Erythroblast (primary cell): Measurements from ENCODE around the gene ITGA2B.
"Not testable (repeated sequence)": the region's sequence is repeated elsewhere in the genome, so short reads cannot be mapped to it uniquely, and the experiment has no call there.

Experiments
- DNase-seq, 2 experiments: peaks; one replicate each; lab custom pipeline; 2025; lab: John Stamatoyannopoulos, UW
- GATA1 ChIP-seq: IDR thresholded peaks from 2 replicates; pipeline ENCODE4 v1.6.1; 2011; ENCODE audit warnings: low read depth, mild to moderate bottlenecking, control low read depth, low read length, moderate library complexity
- POLR2A ChIP-seq: IDR thresholded peaks from 2 replicates; pipeline ENCODE4 v1.6.1; 2011; ENCODE audit warnings: mild to moderate bottlenecking, low read length

The ITGA2B gene

GRCh38 chr17:44384281-44384822 lies 5.1 kb downstream of the ITGA2B start:
- TF ChIP-seq GATA1 = no peak
- TF ChIP-seq POLR2A = no peak
- DNase-seq = no peak

- no peak for TF ChIP-seq GATA1
- no peak for TF ChIP-seq POLR2A
- DNase-seq = no peak
Measured at GRCh38 chr17:44383861-44384260, 5.6 kb downstream of the ITGA2B start.

- no peak for DNase-seq
- TF ChIP-seq GATA1 (no peak), POLR2A (no peak)
Measured at GRCh38 chr17:44383363-44383762, 6.1 kb downstream of the ITGA2B start.

DNA sequence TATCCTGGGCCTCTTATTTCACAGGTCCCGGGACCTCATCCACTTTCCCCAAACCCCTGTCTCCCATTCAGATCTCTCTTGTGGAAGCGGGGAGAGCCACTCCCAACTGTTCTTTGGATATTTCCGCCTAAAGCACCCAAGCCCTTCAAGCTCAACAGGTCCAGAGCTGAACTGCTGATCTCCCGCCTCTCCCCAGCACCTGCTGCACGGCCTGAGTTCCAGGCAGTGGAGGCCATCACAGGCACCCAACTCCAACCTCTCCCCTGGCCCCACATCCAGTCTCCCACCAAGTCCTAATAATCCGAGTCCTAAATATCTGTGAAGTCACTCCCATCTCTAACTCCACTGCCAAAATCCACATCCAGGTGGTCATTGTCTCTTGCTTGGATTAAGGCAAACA lies 6.5 kb downstream of the ITGA2B start:
- TF ChIP-seq POLR2A (no peak), GATA1 (no peak)
- no peak for DNase-seq

DNA sequence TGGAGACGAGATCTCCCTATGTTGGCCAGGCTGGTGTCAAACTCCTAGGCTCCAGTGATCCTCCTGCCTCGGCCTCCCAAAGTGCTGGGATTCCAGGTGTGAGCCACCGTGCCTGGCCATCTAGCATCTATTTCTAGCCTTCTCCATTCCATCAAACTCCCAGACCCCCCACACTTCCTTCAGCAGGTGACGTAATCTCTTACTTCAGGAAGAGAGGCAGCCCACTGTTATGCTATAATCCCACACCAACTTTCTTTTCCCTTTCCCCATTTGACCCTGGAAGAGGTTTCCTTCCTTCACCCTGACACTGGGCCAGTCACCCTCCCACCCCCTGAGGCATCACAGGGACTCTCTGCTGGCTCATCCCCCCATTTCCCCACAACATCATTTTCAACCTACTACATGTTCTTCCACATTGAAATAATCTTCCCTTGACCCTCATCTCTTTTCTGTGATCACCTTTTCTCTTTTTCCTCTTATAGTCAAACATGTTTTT lies 7.6 kb downstream of the ITGA2B start:
- no peak for DNase-seq
- TF ChIP-seq POLR2A = no peak
- TF ChIP-seq GATA1 = no peak

DNA sequence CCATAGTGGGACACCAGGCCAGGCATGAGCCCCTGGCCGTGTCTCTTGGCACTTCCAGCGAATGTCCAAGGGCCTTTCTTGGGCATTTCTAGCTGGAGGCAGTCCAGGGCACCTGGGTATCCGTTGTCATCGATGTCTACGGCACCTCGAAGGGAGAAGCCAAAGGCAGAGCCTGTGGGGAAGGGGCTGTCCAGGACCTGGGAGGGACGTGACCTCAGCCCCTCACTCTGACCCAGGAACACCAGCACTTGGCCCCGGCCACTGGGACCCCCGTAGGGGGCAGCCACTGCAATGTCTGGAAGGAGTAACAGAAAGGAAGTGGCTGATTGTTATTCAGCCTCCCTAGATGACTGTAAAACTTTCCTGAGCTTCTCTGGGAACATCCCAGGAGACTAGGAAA lies 8.7 kb downstream of the ITGA2B start:
- TF ChIP-seq GATA1 = no peak
- DNase-seq = no peak

DNA sequence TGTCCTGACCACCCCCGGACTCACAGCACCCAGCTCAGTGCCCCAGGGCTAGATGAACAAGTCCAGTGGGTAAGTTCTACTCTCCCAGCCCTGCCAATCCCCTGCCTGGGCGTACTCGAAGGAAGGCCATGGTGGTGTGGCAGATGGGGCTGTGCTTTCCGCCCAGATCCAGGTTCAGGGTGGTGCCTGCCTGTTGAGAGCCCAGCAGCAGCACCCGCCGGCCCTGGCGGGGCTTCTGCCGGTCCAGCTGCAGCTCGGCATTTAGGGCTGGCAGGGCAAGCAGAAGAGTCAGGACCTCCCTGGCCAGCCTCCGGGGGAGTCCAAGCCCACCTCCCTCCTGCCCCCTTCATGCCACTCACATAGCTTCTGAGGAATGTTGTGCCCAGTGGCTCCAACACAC lies 9.6 kb downstream of the ITGA2B start:
- DNase-seq = no peak
- TF ChIP-seq POLR2A (no peak), GATA1 (no peak)

DNA sequence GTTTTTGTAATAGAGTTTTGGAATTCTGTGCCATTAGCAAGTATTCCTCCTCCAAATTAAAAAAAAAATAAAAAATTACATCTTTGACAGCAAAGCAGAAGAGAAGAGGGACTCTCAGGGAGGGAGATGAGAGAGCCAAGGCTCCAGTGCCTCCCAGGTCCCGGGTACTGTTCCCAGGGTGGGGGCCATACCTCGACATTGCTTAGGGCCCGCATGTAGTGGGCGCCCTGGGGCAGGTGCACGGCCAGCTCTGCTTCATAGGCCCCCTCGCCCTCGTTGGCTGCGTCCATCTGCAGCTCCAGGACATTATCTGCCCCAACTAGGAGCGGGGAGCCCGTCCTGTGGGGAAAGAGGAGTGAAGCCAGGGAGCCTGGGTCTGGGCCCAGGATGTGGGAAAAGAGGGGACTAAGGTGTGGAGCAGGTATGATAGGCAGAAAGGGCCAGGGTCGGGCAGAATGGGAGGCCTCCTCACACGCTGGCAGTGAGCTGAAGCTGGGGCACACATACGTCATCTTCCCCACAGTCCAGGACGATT lies 11.2 kb downstream of the ITGA2B start:
- TF ChIP-seq GATA1 (no peak), POLR2A (no peak)

DNA sequence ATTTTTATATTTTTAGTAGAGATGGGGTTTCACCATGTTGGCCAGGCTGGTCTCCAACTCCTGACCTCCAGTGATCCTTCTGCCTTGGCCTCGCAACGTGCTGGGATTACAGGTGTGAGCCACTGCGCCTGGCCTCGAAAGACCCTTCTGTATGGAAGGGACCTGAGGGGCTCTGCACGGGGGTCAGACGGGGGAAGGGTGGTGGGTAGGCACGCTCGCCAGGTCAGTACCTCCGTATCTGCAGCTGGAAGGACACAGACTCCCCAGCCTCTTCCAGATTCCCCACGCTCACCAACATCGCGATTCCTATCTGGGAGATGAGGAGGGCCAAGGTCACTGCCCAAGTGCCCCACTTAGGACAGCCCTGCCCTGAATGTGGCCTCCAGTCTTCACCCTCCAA lies 12.7 kb downstream of the ITGA2B start:
- no peak for TF ChIP-seq POLR2A
- TF ChIP-seq GATA1 = no peak
- no peak for DNase-seq

More for the DNA sequence above, 11.2 kb downstream of the ITGA2B start:
- no peak for DNase-seq

GRCh38 chr17:44376124-44376523 lies 13.3 kb downstream of the ITGA2B start:
- DNase-seq = peak; percentile 33 to 55

GRCh38 chr17:44375196-44376017 lies 14.0 kb downstream of the ITGA2B start:
- no peak for TF ChIP-seq GATA1
- no peak for TF ChIP-seq POLR2A
- no peak for DNase-seq

More at GRCh38 chr17:44376124-44376523, 13.3 kb downstream of the ITGA2B start:
- no peak for TF ChIP-seq GATA1
- TF ChIP-seq POLR2A = no peak

GRCh38 chr17:44374306-44375195 lies 14.9 kb downstream of the ITGA2B start:
- no peak for DNase-seq
- no peak for TF ChIP-seq GATA1
- no peak for TF ChIP-seq POLR2A

- TF ChIP-seq POLR2A (peak; percentile 18), GATA1 (no peak)
- DNase-seq = no peak
Measured at GRCh38 chr17:44372036-44372435, 17.4 kb downstream of the ITGA2B start.

DNA sequence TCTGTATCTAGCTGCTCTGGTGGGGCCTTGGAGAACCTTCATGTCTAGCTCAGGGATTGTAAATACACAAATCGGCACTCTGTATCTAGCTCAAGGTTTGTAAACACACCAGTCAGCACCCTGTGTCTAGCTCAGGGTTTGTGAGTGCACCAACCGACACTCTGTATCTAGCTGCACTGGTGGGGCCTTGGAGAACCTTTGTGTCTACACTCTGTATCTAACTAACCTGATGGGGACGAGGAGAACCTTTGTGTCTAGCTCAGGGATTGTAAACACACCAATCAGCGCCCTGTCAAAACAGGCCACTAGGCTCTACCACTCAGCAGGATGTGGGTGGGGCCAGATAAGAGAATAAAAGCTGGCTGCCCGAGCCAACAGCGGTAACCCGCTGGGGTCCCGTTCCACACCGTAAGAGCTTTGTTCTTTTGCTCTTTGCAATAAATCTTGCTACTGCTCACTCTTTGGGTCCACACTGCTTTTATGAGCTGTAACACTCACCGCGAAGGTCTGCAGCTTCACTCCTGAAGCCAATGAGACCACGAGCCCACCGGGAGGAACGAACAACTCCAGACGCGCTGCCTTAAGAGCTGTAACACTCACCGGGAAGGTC lies 19.9 kb downstream of the ITGA2B start:
- DNase-seq = not testable (repeated sequence)

- DNase-seq = not testable (repeated sequence)
Measured at GRCh38 chr17:44368391-44369243, 20.8 kb downstream of the ITGA2B start.
